Loucy (cell line): ENCODE data around the gene NDUFAF2.

ENCODE experiments used
- H2AFZ ChIP-seq: fragments of 200-600 bp; sonication (generic); 2 replicates; pipeline ENCODE4 v1.6.0; 2016; ENCODE audit warnings: antibody characterized with exemption, mild to moderate bottlenecking, low read length, moderate library complexity
- H3F3A ChIP-seq: fragments of 200-600 bp; 2 replicates; pipeline ENCODE4 v1.6.0; 2016; ENCODE audit warnings: antibody characterized with exemption, low read depth, mild to moderate bottlenecking
- H3K27me3 ChIP-seq: fragments of 200-600 bp; sonication (generic); 2 replicates; pipeline ENCODE4 v1.6.1; 2014; ENCODE audit warnings: low read length, mild to moderate bottlenecking; ENCODE audit not compliant: insufficient read depth, poor library complexity, severe bottlenecking
- H3K36me3 ChIP-seq: fragments of 200-600 bp; sonication (generic); 2 replicates; pipeline ENCODE4 v1.6.1; 2016; ENCODE audit warnings: low read length; ENCODE audit not compliant: insufficient read depth
- H3K4me1 ChIP-seq: fragments of 200-600 bp; sonication (generic); 2 replicates; pipeline ENCODE4 v1.5.1; 2014; ENCODE audit warnings: low read length, mild to moderate bottlenecking; ENCODE audit not compliant: insufficient read depth, poor library complexity, severe bottlenecking
- H3K4me2 ChIP-seq: fragments of 200-600 bp; sonication (generic); 2 replicates; pipeline ENCODE4 v1.6.0; 2014; ENCODE audit warnings: antibody characterized with exemption, low read length, low read depth, mild to moderate bottlenecking; ENCODE audit not compliant: poor library complexity, severe bottlenecking
- H3K4me3 ChIP-seq: fragments of 200-600 bp; sonication (generic); 2 replicates; pipeline ENCODE4 v1.5.1; 2014; ENCODE audit warnings: low read length, mild to moderate bottlenecking, mixed read lengths; ENCODE audit not compliant: poor library complexity, severe bottlenecking
- H3K79me2 ChIP-seq: fragments of 200-600 bp; sonication (generic); 2 replicates; pipeline ENCODE4 v1.6.1; 2014; ENCODE audit warnings: low read length; ENCODE audit not compliant: insufficient read depth
- H3K9ac ChIP-seq: fragments of 200-600 bp; sonication (generic); 2 replicates; pipeline ENCODE4 v1.6.0; 2014; ENCODE audit warnings: mild to moderate bottlenecking, low read depth, low read length, moderate library complexity; ENCODE audit not compliant: poor library complexity, severe bottlenecking
- H3K9me2 ChIP-seq: fragments of 200-600 bp; sonication (generic); replicated peaks from 2 replicates; pipeline ENCODE4 v1.6.1; 2016; ENCODE audit warnings: low read depth, low read length, mixed read lengths
- H3K9me3 ChIP-seq: fragments of 200-600 bp; sonication (generic); 2 replicates; pipeline ENCODE4 v1.6.1; 2014; ENCODE audit warnings: mild to moderate bottlenecking, antibody characterized with exemption, low read length, low read depth; ENCODE audit not compliant: insufficient read depth
- H4K20me1 ChIP-seq: fragments of 200-600 bp; sonication (generic); 2 replicates; pipeline ENCODE4 v1.6.0; 2014; ENCODE audit warnings: antibody characterized with exemption, low read length, mild to moderate bottlenecking; ENCODE audit not compliant: insufficient read depth, poor library complexity, severe bottlenecking
- EZH2phosphoT487 ChIP-seq: fragments of 200-600 bp; IDR thresholded peaks from 2 replicates; pipeline ENCODE4 v1.6.1; 2018; ENCODE audit warnings: antibody characterized with exemption, mild to moderate bottlenecking, moderate library complexity, borderline replicate concordance
- TF ChIP-seq, protein P1 (sequence below): fragments of 200-600 bp; sonication (generic); conservative IDR thresholded peaks from 2 replicates; pipeline ENCODE4 v1.5.1; 2014; ENCODE audit warnings: mild to moderate bottlenecking, antibody characterized with exemption, low read length

The NDUFAF2 gene

DNA sequence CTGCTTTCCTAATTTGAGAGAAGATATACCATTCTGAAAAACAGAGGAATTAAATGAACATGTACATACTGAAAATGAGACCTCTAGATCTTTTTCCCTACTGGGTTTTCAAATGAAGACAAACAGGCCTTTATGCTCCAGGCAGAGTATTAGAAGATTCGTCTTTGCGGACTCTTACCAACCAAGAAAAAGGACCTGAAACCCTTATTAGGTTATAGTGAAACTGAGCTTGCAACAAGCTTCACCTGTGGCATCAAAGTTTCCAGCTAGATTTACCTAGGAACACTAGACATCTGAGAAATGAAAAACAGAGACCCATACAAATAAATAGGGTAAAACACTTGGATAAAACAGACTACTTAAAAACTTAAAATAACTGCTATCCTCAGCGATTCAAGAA is 171.0 kb downstream of the NDUFAF2 start:
- Histone ChIP-seq H3K9ac (no peak overlapping the region), H4K20me1 (no peaks in the 10 kb centered on the region), H3K4me2 (no peak overlapping the region), H3F3A (no peaks in the 10 kb centered on the region), H3K36me3 (no peaks in the 10 kb centered on the region; the same call in 1 of the 2 replicates), H3K4me3 (no peak overlapping the region), H3K9me3 (no peaks in the 10 kb centered on the region; the same call in 1 of the 2 replicates), H3K4me1 (no peaks in the 10 kb centered on the region), H3K79me2 (no peaks in the 10 kb centered on the region), H3K9me2 (0 out of 2 replicates have a peak, but pooled peaks cover 3% of the 10 kb centered on the region), H2AFZ (no peak overlapping the region), H3K27me3 (no peaks in the 10 kb centered on the region)
- TF ChIP-seq, protein P1, sequence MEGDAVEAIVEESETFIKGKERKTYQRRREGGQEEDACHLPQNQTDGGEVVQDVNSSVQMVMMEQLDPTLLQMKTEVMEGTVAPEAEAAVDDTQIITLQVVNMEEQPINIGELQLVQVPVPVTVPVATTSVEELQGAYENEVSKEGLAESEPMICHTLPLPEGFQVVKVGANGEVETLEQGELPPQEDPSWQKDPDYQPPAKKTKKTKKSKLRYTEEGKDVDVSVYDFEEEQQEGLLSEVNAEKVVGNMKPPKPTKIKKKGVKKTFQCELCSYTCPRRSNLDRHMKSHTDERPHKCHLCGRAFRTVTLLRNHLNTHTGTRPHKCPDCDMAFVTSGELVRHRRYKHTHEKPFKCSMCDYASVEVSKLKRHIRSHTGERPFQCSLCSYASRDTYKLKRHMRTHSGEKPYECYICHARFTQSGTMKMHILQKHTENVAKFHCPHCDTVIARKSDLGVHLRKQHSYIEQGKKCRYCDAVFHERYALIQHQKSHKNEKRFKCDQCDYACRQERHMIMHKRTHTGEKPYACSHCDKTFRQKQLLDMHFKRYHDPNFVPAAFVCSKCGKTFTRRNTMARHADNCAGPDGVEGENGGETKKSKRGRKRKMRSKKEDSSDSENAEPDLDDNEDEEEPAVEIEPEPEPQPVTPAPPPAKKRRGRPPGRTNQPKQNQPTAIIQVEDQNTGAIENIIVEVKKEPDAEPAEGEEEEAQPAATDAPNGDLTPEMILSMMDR, result no peak

DNA sequence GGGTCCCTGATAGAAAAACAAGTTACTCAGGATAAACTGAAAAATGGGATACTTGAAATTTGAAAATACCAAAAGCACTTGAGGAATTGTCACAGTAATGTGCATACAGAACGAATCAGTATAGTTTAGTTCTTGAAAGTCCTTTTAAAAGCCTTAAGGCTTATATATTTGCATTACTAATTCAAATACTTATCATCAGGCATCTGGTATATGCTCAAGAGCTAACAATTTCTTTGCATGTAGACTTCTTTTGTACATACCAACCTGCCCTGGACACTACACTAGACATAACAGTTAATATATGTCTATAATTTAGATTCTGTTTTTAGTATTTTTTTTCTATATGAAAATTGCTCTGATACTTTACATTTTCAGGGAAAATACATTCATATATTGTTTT is 174.1 kb downstream of the NDUFAF2 start:
- no peaks in the 10 kb centered on the region for H3K36me3 ChIP-seq

DNA sequence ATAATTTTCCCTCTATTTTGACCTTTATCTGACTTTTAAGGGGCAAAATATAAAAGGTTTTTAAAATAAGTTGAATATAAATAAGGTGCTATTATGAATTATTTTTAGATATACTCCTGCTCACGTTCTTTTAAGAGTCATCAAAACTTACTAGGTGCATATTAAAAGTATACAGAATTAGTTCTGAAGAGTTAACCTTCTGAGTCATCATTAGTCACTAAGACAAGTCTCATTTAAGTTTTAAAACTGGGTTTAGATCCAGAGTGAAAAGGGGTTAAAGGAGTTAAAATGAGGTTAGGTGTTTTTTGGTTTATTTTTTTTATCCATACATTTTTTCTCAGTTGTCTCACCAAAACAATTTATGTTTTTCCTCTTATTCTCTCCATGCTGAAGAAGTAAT is 175.5 kb downstream of the NDUFAF2 start:
- Histone ChIP-seq H3K4me3 (no peak overlapping the region), H3K9me2 (0 out of 2 replicates have a peak, but pooled peaks cover 3% of the 10 kb centered on the region), H3K4me2 (no peak overlapping the region), H3K9ac (no peak overlapping the region), H3F3A (no peaks in the 10 kb centered on the region), H3K9me3 (no peaks in the 10 kb centered on the region), H4K20me1 (no peaks in the 10 kb centered on the region), H3K79me2 (no peaks in the 10 kb centered on the region), H3K27me3 (no peaks in the 10 kb centered on the region), H3K36me3 (no peaks in the 10 kb centered on the region), H2AFZ (no peak overlapping the region), H3K4me1 (no peaks in the 10 kb centered on the region)
- TF ChIP-seq, protein P1, result no peak
- TF ChIP-seq EZH2phosphoT487, result no peak

More for the DNA sequence above, 174.1 kb downstream of the NDUFAF2 start:
- no peak overlapping the region for H3K4me2 ChIP-seq
- H3K9me3 ChIP-seq, result no peaks in the 10 kb centered on the region
- no peaks in the 10 kb centered on the region for H3K27me3 ChIP-seq
- no peak overlapping the region for H2AFZ ChIP-seq
- H3K4me3 ChIP-seq, result no peak overlapping the region
- 0 out of 2 replicates have a peak, but pooled peaks cover 3% of the 10 kb centered on the region for H3K9me2 ChIP-seq
- H3K9ac ChIP-seq, result no peak overlapping the region
- H3K79me2 ChIP-seq, result no peaks in the 10 kb centered on the region
- TF ChIP-seq EZH2phosphoT487, result no peak
- TF ChIP-seq, protein P1, result no peak
- no peaks in the 10 kb centered on the region for H4K20me1 ChIP-seq
- no peaks in the 10 kb centered on the region for H3K4me1 ChIP-seq
- no peaks in the 10 kb centered on the region for H3F3A ChIP-seq
